ENCODE data around the gene EIF4A3.
A peak's percentile ranks its signal among the peaks of the same experiment; 100 is the strongest.

The EIF4A3 gene

GRCh38 chr17:80147035-80147822 lies at the start of gene EIF4A3:
Gene EIF4A3, minus strand, starts transcription at chr17:80147128. Its CDS starts 167 bp downstream, at chr17:80146961.
- DNase-seq, result peak; percentile 98

GRCh38 chr17:80196652-80197051 lies 49.7 kb upstream of the EIF4A3 start:
- no peak for DNase-seq

- DNase-seq, result no peak
Measured at GRCh38 chr17:80195671-80196529, 49.0 kb upstream of the EIF4A3 start.

GRCh38 chr17:80195141-80195540 lies 48.2 kb upstream of the EIF4A3 start:
- DNase-seq, result no peak

- no peak for DNase-seq
Measured at GRCh38 chr17:80191865-80192661, 45.1 kb upstream of the EIF4A3 start.

GRCh38 chr17:80191192-80191591 lies 44.3 kb upstream of the EIF4A3 start:
- no peak for DNase-seq

- DNase-seq, result no peak
Measured at GRCh38 chr17:80190716-80191115, 43.8 kb upstream of the EIF4A3 start.

- DNase-seq, result no peak
Measured at GRCh38 chr17:80189611-80190010, 42.7 kb upstream of the EIF4A3 start.

- DNase-seq, result no peak
Measured at GRCh38 chr17:80187515-80187941, 40.6 kb upstream of the EIF4A3 start.

GRCh38 chr17:80187090-80187489 lies 40.2 kb upstream of the EIF4A3 start:
- DNase-seq, result no peak

GRCh38 chr17:80185968-80186367 lies 39.0 kb upstream of the EIF4A3 start:
- no peak for DNase-seq

- DNase-seq, result no peak
Measured at GRCh38 chr17:80184423-80184714, 37.4 kb upstream of the EIF4A3 start.

GRCh38 chr17:80183581-80184422 lies 36.9 kb upstream of the EIF4A3 start:
- DNase-seq, result no peak

- DNase-seq, result no peak
Measured at GRCh38 chr17:80182845-80183223, 35.9 kb upstream of the EIF4A3 start.

GRCh38 chr17:80182118-80182844 lies 35.4 kb upstream of the EIF4A3 start:
- DNase-seq, result no peak

GRCh38 chr17:80181431-80181830 lies 34.5 kb upstream of the EIF4A3 start:
- no peak for DNase-seq

GRCh38 chr17:80180192-80180591 lies 33.3 kb upstream of the EIF4A3 start:
- DNase-seq, result no peak

GRCh38 chr17:80177986-80178595 lies 31.2 kb upstream of the EIF4A3 start:
- no peak for DNase-seq

- DNase-seq, result no peak
Measured at GRCh38 chr17:80176757-80177156, 29.8 kb upstream of the EIF4A3 start.

GRCh38 chr17:80173916-80174315 lies 27.0 kb upstream of the EIF4A3 start:
- no peak for DNase-seq

- no peak for DNase-seq
Measured at GRCh38 chr17:80173126-80173525, 26.2 kb upstream of the EIF4A3 start.
